NCI-H1930 (cell line): ENCODE measurements around the gene STT3B.

Experiments used
- DNase-seq, 2 experiments: peaks; one replicate each; lab custom pipeline; 2025; lab: John Stamatoyannopoulos, UW

The STT3B gene

DNA sequence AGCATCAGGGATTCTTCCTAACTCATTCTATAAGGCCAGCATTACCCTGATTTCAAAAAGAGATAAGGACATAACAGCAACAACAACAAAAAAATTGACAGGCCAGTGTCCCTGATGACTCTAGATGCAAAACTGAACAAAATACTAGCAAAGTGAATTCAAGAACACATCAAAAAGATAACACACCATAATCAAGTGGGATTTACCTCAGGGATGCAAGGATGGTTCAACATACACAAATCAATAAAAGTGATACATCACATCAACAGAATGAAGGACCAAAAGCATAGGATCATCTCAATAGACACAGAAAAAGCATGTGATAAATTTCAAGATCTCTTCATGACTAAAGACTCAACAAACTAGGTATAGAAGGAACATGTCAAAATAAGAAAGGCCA, 119.6 kb downstream of the STT3B start:
- DNase-seq: no peak

DNA sequence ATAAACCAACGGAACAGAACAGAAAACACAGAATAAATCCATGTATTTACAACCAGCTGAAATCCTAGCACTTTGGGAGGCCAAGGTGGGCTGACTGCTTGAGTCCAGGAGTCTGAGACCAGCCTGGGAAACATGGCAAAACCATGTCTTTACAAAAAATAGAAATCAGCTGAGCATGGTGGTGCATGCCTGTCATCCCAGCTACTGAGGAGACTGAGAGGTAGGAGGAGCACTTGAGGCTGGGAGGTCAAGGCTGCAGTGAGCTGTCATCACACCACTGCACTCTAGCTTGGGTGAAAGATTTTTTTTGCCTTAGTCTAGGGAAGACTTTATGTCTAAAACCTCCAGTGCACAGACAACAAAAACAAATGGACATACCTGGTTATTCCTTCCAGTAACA, 120.7 kb downstream of the STT3B start:
- no peak for DNase-seq

DNA sequence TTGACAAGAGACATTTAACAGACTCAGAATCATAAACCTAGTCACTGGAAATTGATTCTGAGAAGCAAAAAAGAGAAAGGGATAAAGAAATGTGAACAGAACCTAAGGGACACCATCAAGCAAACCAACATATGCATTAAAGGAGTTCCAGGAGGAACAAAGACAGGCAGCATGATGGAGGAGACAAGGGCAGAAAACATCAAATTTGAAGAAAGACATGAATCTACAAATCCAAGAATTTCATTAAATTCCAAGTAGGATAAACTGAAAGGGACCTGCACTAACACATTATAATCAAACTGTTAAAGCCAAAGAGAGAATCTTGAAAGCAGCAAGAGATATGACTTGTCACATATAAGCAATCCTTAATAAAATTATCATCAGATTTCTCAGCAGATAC, 122.3 kb downstream of the STT3B start:
- DNase-seq: no peak

DNA sequence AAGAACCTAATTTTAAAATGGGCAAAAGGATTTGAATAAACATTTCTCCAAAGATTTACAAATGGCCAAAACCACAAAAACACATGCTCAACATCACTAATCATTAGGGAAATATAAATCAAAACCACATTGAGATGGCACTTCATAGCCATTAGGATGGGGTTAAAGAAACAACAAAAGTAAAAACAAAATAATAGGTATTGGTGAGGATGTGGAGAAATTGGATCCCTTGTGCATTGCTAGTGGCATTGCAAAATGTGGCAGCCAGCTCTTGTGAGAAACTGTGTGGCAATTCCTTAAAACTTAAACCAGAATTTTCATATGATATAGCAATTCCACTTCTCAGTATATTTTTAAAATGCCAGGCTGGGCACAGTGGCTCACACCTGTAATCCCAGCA, 126.5 kb downstream of the STT3B start:
- no peak for DNase-seq

GRCh38 chr3:31661286-31661685, 128.6 kb downstream of the STT3B start:
- no peak for DNase-seq

- no peak for DNase-seq
Measured at GRCh38 chr3:31661993-31662670, 129.4 kb downstream of the STT3B start.

DNA sequence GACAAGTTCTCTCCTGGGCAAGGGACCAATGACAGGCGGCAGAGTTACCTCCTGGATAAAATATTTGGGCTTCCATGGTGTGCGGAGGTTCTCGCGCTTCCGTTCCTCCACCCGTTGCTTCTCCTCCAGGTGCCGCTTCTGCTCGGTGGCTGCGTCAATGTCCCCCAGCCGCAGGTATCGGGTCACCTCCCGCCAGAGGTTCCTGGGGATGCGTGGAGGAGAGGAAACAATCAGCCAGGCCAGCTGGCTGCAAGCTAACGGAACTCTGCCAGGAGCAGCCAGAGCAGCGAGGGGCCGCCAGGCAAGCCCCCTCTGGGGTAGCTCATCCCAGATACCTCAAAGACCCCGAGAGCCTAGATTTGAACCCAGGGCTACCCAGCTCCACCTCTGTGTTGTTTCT, 131.3 kb downstream of the STT3B start:
- no peak for DNase-seq

- no peak for DNase-seq
Measured at GRCh38 chr3:31667582-31667981, 134.9 kb downstream of the STT3B start.

GRCh38 chr3:31668242-31668641, 135.5 kb downstream of the STT3B start:
- DNase-seq: no peak

- DNase-seq: no peak
Measured at GRCh38 chr3:31670136-31670535, 137.4 kb downstream of the STT3B start.

DNA sequence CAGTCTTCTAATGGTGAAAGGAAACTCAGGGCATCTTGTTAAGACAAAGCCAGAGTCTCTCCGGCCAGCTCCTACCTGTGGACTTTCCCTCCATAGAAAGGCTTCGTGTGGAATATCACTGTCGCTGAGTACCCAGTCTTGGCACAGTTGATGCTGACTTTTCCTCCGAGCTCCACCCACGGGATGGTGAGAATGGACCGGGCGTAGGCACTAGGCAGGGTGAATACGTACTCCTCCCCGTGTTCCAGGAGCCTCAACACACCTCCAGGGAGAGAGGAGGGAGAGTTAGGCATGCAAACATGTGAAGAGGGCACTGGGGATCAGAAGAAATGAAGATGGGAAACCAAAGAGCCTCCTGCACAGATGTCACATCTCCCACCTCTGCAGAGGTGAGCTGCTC, 138.0 kb downstream of the STT3B start:
- DNase-seq: no peak

DNA sequence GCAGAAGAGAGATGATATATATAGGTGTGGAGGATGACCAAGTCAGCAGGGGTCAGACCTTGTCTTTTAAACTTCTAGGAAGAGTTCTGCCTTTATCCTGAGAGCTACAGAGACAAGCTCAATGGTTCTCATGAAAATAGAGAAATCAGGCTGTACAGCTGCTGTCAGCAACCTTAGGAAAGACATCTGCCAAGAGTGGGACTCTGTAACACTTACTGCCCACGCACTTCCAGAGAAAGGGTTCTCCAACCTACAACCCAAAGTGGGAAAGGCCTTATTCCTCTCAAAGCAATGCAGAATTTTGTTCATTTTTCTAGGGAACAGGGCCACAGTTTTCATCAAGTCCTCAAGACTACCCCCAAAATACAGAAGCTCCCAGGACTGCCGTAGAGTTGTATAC, 138.7 kb downstream of the STT3B start:
- no peak for DNase-seq

GRCh38 chr3:31671976-31672375, 139.3 kb downstream of the STT3B start:
- DNase-seq: no peak

- no peak for DNase-seq
Measured at GRCh38 chr3:31673950-31674349, 141.2 kb downstream of the STT3B start.

DNA sequence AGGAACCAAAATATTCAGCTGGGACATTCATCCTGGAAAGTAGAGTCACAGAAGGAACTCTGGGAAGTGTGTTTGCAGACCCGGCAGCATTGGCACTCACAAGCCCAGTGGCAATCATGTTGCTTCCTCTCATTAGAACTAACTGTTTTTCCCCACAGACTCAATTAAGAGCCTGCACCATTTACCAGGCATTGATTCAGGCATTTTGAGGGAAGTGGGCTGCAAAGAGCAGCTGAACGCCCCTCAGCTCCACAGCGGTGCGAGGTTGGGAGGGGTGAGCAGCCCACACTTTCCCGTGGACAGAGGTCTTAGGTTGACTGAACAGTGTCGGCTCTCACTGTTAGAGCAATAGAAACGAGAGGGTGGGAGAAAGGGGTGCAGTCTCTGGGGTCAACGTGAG, 143.8 kb downstream of the STT3B start:
- DNase-seq: no peak

GRCh38 chr3:31680072-31680870, 147.5 kb downstream of the STT3B start:
- no peak for DNase-seq
